SH-SY5Y (cell line): ENCODE measurements around the gene ADAM10.

Experiments used
- GATA2 ChIP-seq: IDR thresholded peaks from 2 replicates; pipeline ENCODE4 v1.6.1; 2011; ENCODE audit warnings: mild to moderate bottlenecking, low read depth, low read length
- GATA3 ChIP-seq: IDR thresholded peaks from 2 replicates; pipeline ENCODE4 v1.6.1; 2011; ENCODE audit warnings: low read depth, mild to moderate bottlenecking, low read length, moderate library complexity

DNA sequence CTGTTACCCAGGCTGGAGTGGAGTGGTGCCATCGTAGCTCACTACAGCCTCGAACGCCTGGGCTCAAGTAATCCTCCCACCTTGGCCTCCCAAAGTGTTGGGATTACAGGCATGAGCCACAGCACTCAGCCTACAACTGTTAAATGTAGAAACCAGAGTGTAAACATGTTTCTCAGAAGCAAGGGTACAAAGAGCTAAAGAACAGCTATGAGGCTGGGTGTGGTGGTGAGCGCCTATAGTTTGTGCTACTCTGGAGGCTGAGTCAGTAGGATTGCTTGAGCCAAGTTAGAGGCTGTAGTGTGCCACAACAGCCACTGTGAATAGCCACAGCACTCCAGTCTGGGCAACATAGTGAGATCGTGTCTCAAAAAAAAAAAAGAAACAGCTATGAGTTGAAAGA, 16.8 kb upstream of the ADAM10 start:
- TF ChIP-seq GATA2 (no peak), GATA3 (no peak)
